ENCODE data around the gene CHST7.

Gene CHST7

GRCh38 chrX:46547857-46548256 lies 25.7 kb upstream of the CHST7 start:
- peak; percentile 81 for DNase-seq (ENCODE audit: low read depth)
- TF ChIP-seq, protein P1, sequence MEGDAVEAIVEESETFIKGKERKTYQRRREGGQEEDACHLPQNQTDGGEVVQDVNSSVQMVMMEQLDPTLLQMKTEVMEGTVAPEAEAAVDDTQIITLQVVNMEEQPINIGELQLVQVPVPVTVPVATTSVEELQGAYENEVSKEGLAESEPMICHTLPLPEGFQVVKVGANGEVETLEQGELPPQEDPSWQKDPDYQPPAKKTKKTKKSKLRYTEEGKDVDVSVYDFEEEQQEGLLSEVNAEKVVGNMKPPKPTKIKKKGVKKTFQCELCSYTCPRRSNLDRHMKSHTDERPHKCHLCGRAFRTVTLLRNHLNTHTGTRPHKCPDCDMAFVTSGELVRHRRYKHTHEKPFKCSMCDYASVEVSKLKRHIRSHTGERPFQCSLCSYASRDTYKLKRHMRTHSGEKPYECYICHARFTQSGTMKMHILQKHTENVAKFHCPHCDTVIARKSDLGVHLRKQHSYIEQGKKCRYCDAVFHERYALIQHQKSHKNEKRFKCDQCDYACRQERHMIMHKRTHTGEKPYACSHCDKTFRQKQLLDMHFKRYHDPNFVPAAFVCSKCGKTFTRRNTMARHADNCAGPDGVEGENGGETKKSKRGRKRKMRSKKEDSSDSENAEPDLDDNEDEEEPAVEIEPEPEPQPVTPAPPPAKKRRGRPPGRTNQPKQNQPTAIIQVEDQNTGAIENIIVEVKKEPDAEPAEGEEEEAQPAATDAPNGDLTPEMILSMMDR (conservative IDR thresholded peaks at IDR 0.05; ENCODE audit: low read length): no peak
- no peak overlapping the region for H3K4me3 ChIP-seq (ENCODE audit: low read length)

DNA sequence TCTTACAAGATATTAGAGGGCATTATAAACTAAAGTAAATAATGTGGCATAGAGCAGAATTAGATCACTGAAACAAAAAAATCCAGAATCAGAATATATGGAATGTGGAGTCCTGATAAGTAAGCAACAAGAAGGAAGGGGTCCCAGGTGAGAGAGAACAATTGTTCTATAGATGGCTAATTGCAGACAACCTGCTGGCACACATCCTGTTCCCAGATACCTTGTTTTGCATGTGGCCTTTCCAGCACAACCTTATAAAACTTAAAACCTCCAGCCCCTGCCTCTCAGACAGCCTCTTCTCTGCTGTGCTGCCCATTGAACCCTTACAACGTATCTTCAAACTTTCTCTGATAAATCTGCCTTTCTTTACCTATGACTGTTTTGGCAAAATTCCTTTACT lies 23.7 kb upstream of the CHST7 start:
- DNase-seq (ENCODE audit: low read depth): no peak
- TF ChIP-seq, protein P1 (conservative IDR thresholded peaks at IDR 0.05; ENCODE audit: low read length): no peak

DNA sequence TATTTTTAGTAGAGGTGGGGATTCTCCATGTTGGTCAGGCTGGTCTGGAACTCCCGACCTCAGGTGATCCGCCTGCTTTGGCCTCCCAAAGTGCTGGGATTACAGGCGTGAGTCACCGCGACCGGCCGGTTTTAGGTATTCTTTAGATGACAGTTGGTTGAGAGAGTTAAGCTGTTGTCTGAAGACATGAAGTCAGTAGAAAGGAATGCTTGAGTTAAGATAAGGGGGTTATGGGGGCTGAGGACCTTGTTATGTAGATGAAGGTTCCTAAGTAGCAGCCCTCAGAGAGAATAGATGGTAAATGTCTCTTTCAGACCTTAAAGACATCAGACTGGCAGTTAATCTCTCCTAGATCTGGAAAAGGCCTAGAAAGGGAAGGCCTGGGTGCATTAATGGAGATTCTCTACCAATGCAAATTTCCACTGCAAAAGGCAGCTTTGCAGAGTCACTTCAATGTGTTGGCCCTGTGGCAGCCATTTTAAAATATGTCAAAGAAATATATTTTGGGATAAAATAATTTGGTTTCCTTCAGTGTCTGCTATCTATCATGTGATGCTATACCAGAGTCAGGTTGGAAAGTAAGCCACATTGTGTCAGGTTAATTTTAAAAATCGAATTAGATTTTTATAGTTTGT lies 22.0 kb upstream of the CHST7 start:
- H3K4me3 ChIP-seq (ENCODE audit: low read length): no peak overlapping the region
- DNase-seq (ENCODE audit: low read depth): no peak
- TF ChIP-seq, protein P1 (conservative IDR thresholded peaks at IDR 0.05; ENCODE audit: low read length): no peak

More for the DNA sequence above, 23.7 kb upstream of the CHST7 start:
- no peak overlapping the region for H3K4me3 ChIP-seq (ENCODE audit: low read length)

DNA sequence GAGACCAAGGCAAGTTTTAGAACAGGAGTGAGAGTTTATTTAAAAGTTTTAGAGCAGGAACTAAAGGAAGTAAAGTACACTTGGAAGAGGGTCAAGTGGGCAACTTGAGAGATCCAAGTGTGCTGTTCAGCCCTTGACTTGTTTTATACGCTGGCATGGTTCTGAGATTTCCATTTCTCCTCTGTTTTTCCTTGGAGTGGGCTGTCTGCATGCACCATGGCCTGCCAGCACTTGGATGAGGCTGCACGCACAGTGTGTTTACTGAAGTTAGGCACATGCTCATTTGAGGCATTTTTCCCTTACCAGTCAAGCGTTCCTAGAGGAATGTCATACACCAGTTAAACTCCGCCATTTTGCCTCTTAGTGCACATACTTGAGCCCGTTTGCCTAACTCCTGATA lies 19.6 kb upstream of the CHST7 start:
- TF ChIP-seq, protein P1 (conservative IDR thresholded peaks at IDR 0.05; ENCODE audit: low read length): no peak
- DNase-seq (ENCODE audit: low read depth): no peak

GRCh38 chrX:46554942-46555341 lies 18.6 kb upstream of the CHST7 start:
- no peak overlapping the region for H3K4me3 ChIP-seq (ENCODE audit: low read length)
- peak; percentile 57 for DNase-seq (ENCODE audit: low read depth)
- TF ChIP-seq, protein P1 (conservative IDR thresholded peaks at IDR 0.05; ENCODE audit: low read length): peak; percentile 51

More for the DNA sequence above, 19.6 kb upstream of the CHST7 start:
- no peak overlapping the region for H3K4me3 ChIP-seq (ENCODE audit: low read length)

GRCh38 chrX:46559062-46559461 lies 14.5 kb upstream of the CHST7 start:
- no peak overlapping the region for H3K4me3 ChIP-seq (ENCODE audit: low read length)
- DNase-seq (ENCODE audit: low read depth): peak; percentile 50
- TF ChIP-seq, protein P1 (conservative IDR thresholded peaks at IDR 0.05; ENCODE audit: low read length): no peak

- DNase-seq (ENCODE audit: low read depth): no peak
- no peak overlapping the region for H3K4me3 ChIP-seq (ENCODE audit: low read length)
- TF ChIP-seq, protein P1 (conservative IDR thresholded peaks at IDR 0.05; ENCODE audit: low read length): no peak
These were observed 11.5 kb upstream of the CHST7 start for GRCh38 chrX:46561824-46562657.
